ACHN (cell line): Measurements from ENCODE around the gene SYT9.

Experiments used
- DNase-seq: peaks from one replicate; pipeline ENCODE4 v3.0.0-alpha.2; 2015
- in situ Hi-C: cut with HindIII; loops from 2 replicates; pipeline ENCODE4 v1.10.0; 2017; ENCODE audit warnings: low sequenced_read_pairs, low pct_ligation_motif_present, low pct_unique_long_range_greater_than_20kb

The SYT9 gene, protein sequence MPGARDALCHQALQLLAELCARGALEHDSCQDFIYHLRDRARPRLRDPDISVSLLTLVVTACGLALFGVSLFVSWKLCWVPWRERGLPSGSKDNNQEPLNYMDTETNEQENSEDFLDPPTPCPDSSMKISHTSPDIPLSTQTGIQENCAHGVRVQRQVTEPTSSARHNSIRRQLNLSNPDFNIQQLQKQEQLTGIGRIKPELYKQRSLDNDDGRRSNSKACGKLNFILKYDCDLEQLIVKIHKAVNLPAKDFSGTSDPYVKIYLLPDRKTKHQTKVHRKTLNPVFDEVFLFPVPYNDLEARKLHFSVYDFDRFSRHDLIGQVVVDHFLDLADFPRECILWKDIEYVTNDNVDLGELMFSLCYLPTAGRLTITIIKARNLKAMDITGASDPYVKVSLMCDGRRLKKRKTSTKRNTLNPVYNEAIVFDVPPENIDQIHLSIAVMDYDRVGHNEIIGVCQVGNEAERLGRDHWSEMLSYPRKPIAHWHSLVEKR

DNA sequence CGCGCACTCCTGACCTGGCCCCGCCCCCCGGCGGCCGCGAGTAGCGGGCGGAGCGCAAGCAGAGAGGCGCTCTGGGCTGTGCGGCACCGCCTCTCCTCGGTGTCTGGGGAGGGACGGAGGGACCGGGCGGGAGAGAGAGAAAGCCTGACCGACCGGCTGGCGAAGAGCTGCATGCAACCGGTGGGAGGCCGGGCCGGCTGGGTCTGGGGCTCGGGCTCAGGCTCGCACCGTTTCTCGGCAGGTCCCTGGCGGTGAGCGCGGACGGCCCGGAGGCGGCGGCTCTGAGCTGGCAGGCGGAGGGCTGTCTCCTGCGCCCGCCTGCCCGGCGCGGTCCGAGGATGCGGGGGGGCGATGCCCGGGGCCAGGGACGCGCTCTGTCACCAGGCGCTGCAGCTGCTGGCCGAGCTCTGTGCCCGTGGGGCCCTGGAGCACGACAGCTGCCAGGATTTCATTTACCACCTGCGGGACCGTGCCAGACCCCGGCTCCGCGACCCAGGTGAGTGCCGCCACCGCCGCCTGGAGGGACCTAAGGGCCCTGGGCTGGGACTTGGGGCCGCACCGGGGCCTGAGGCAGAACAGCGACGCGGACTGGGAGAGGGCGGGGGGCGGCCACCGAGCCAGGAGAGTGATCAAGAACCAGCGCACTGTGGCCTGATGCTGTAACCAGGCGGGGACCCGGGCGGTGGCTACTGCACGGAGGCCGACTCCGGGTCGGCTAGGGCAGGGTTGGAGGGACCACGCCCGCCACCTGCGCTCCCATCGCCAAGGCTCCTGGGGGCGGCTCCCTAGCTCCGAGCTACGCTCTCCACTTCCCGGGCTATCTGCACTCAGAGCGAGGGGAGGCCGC, at the start of gene SYT9:
Gene SYT9, plus strand, starts transcription at position 69 of the 847 bp plus-strand sequence. Its CDS starts 283 bp downstream, at position 352.
- peak; percentile 8 for DNase-seq
- in situ Hi-C loops = no loop called here

DNA sequence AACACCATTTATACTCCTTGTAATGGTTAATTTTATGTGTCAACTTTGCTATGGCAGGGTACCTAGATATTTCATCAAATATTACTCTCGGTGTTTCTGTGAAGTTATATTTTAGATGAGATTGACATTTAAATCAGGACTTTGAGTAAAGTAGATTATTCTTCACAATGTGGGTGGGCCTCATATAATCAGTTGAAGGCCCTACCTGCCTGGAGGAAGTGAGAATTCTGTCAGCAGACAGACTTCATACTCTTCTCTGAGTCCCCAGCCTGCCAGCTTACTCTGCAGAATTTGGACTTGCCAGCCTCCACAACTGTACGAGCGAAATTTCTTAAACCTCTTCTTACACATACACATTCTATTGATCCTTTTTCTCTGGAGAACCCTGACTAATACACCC, 49.3 kb upstream of the SYT9 start:
- no peak for DNase-seq
- in situ Hi-C loops = no loop called here

DNA sequence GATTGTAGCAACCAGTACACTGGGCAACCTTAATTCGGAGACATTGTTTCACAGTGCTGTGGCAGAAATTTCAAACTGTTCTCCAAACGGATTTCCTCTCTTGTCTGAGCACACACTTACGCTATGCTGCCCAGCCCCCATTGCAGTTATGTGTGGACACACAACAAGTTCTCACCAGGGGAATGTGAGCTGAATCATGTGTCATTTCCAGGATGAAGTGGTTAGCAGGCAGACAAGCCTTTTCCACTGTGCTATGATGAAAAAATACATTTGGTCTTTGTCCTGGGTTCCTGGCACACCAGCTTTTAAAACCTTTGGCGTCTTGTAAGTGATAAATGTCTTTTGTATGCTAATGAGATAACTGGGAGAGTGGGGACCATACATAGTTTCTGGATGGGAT, 46.9 kb upstream of the SYT9 start:
- in situ Hi-C loops = no loop called here
- no peak for DNase-seq

DNA sequence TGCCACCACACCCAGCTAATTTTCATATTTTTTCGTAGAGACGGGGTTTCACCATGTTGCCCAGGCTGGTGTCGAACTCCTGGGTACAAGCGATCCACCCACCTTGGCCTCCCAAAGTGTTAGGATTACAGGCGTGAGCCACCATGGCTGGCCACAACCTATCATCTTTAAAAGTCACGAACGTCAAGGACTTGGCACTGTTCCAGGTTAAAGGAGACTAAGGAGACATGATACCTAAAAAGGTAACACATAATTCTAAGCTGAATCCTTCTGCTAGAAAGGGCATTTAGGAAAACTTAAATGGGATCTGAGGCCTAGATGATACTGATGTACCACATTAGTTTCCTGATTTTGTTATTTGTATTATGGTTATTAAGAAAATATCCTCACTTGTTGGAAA, 43.3 kb upstream of the SYT9 start:
- in situ Hi-C loops = no loop called here
- DNase-seq = no peak

DNA sequence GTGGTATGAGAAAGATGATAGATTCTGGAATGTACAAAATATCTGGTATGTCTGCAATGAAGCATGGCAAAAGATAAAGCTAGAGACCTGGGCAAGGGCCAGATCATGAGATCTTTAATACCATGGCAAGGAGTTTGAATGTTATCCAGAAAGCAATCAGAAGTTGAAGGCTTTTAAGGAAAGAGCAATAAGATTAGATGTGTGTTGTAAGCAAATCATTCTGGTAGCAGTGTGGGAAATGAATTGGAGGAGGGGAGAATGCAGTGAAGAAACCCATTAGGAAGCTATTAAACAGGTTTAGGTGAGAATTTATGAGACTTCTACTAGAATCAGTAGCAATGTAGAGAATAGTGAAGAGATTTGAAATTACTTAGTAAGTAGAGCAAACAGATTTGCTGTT, 32.2 kb upstream of the SYT9 start:
- in situ Hi-C loops = no loop called here

DNA sequence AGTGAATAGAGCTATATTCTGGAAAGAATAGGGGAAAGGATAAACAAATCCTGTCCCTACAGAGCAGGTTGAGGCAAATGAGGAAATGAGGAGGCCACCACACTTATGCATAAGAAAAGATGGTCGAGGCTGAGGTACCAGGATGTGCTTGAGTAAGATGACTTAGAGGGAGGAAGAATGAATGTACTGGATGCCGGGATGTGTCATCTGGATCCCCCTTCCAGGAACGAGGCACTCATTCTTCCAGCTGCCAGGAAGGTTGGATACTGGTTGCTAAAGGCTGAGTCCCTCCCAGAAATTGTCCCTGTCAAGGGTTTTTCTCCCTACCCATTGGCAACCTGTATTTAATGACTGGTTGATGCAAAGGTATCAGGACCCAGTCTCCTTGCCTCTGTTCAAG, 31.1 kb upstream of the SYT9 start:
- in situ Hi-C loops = no loop called here
- DNase-seq = no peak

More for the DNA sequence above, 32.2 kb upstream of the SYT9 start:
- no peak for DNase-seq

DNA sequence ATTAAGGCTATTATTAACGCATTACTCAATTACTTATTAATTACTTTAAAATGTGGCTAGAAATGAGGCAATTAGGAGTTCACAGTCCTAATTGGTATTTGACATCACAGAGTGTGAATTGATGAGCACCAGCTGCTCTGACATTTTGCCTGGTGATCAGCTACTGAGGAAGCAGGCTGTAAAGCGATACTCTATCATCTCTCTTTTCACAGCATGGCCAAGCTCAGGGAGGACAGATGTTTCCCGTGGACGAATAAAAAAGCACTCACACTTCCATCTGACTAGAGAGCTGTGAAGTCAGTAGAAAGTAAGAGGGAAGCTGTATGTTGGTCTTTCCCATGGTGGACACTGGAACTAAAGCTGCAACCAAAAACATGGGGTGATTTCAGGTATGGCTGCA, 29.1 kb upstream of the SYT9 start:
- DNase-seq = no peak
- in situ Hi-C loops = no loop called here

DNA sequence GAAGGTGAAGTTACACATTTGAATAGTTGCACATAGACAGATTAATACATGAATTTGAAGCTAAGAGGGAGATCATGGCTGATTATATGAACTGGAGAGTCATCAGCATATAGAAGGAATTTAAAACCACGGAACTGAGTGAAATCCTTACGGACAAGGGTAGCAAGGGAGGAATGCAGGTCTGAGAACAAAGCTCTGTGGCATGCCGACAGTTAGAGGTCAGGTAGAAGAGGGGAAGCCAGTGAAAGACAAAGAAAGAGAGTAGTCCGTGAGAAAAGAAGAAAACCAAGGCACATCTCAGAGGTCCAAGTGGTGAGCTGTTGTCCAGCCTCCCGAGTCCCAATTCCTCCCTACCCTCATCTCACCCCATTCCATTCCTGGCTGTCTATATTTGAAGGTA, 11.8 kb upstream of the SYT9 start:
- DNase-seq = no peak
- in situ Hi-C loops = no loop called here

DNA sequence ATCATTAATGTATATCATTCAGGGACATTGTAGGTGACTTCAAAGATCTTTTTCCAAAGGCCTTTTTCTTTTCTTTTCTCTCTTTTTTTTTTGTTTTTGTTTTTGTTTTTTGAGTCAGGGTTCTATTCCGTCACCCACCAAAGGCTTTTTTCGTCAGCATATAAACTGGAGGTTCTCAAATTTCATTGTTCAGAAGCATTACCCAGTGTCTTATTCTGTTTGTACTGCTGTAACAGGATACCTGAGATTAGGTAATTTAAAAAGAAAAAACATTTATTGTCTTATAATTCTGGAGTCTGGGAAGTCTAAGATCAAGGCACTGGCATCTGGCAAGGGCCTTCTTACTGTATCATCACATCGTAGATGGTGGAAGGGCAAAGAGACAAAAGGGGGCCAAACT, 6.4 kb upstream of the SYT9 start:
- in situ Hi-C loops = no loop called here
- no peak for DNase-seq

DNA sequence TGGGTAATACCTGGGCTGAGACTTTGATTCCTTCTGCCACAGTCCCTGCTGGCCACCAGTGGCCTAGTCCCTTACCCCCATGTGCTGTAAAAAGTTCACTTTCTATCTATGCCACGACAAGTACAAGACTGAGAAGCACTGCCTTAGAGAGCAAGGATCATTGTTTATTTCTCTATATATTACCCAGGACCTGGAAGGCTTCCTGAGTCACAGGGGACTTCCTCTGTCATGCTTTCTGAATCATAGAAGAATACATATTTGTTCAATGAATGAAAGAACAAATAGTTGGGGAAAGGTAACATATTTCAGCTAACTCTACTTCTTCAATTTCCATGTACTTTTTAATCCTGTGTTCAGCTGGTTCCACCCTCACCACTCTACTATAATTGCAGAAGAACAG, 5.5 kb upstream of the SYT9 start:
- in situ Hi-C loops = no loop called here
- no peak for DNase-seq

DNA sequence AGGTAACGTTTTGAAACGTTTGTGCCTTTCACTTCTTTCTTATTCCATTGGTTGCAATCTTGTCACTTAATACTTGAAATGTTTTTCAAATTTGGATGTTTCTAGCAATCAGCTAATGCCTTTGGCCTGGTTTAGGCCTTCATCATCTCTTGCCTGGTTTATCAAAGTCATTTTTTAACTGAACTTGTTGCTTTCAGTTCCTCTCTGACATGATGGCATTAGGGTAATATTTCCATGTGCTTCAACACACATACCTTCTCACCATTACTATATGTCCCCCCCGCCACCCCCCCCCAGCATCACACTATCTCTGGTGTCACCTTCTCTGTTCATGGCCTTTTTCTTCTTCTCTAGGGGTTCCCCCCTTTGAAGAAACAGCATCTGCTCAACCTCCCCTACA, 1.5 kb upstream of the SYT9 start:
- in situ Hi-C loops = no loop called here
- DNase-seq = no peak

DNA sequence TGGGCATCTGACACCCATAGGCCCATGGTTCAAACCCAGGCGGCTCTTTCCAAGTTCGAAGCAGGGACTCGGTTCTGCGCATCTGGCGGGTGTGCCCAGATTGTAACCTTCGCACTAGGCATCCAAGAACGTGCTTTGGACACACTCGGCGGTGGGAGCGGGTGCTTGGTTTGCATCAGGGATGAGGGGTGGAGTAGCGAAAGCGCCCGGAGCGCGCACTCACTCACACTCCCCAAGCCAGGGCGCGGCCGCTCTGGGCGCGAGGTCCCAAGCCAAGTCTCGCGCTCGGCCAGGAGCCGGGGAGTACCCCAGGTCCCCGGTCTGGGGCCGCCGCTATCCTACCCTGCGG, 243 bp upstream of the SYT9 start:
- DNase-seq = no peak
- in situ Hi-C loops = no loop called here

DNA sequence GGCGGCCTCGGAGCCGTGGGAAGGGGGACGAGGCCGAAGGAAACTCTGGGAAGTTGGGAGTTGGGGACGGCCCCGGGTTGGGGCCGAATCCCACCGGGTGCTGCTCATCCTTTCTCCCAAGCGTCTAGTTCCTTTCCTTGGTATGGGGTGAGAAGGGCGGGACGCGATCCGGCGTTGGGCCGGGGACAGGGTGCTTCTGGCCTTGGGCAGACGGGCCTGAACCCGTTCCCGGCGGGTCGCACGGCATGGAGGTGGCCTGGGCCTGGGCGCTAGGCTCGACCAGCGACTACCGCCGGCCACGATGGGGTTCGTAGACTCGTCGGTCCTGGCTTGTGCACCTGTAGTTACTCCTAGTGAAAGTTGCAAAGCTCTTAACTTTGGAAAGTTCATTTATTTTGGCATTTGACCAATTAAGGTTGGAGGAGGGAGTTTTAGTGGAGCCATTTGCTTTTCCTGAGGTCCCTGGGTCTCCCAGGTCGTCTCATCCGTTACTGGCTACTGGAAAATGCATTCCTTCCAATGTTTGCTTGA, 1.0 kb downstream of the SYT9 start:
- no peak for DNase-seq
- in situ Hi-C loops = no loop called here

DNA sequence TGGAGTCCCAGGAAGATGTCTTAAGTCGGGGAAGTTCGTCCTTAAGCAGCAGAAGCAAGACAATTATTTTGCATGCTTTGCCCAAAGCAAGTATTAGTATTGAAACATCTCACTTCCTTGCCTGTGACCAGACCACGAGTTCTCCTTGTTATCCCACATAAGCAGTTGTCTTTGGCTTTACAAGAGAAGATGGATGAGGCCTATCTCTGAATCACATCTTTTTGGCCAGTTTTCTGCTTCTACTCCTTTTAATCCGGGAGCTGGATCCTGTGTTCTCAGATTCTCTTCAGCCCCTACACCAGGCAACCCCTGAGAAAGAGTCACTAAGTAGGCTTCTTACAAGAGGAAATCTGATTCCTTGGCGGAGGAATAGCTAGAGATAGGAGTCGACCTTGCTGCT, 2.1 kb downstream of the SYT9 start:
- in situ Hi-C loops = no loop called here
- no peak for DNase-seq

DNA sequence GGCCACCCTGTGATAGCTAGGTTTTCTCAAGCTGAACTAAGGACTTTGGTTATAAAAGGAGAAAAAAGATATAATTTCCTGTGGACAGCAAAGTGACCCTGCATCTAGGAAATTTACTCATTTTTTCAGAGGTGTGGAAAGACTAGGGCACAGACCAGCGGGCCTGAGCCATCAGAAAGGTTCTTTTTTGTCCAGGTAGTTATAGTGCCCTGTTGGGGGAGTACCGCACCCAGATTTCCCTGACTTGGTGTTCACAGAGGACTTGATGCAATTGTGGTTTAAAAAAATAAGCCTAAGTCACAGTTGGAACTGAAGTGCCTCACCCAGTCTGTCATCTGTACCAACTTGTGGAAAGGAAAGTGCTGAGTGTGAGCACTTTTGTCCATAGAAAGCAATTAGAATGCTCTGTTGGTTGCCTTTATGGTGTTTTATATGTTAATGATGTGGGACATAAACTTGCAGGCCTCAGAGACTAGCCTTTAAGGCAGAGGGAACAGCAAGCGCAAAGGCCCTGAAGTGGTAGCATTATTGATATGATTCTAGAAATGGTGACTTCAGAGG, 3.1 kb downstream of the SYT9 start:
- DNase-seq = no peak
- in situ Hi-C loops = no loop called here

DNA sequence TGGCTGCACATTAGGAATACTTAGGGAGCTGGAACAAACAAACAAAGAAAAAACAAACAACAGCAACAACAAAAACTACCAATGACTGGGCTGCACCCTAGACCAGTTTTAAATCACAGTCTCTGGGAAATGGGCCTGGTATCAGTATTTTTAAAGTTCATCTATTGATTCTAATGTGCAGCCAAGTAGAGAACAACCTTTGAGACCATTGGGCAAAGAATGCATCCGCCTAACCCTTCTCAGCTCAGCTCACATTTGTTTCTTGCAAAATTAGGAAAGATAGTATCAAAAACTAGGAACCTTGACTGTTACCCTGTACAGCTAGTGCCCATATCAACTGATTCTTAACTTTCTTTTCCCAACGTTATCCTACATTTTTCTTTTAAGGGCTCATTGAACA, 5.2 kb downstream of the SYT9 start:
- DNase-seq = no peak
- in situ Hi-C loops = no loop called here

DNA sequence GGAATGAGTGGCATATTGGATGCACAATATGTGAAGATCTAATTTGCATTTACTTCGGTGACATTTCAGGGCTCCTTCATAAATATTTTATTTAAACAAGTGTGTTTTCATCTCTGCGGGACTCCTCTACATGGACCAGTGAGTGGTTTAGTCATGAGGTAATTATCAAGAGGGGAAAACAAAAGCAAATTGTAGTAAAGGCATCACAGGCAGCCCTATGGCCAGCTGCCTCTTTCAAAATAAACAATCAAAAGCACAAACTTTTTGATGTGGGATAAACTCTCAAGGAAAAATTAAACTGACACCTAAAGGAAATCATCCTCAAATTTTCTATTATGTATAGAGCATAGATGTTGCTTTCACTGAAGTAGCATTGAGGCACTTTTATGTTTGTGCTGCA, 6.0 kb downstream of the SYT9 start:
- in situ Hi-C loops = no loop called here
- DNase-seq = no peak

DNA sequence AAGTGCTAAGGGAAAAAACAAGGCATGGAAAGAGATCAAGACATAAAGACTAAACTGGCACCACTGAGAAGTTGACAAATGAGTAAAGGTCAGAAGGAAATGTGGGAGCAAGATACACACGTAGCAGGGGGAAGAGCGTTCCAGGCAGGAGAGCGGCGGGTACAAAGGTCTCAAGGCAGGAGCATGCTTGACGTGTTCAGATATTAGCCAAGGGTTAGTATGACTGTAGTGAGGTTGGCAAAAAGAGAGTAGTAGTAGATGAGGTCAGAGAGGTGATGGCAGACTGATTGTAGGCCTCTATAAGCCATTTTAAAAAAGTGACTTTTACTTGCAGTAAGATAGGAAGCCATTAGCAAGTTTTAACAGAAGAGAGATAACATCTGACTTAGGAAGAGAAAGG, 9.9 kb downstream of the SYT9 start:
- no peak for DNase-seq
- in situ Hi-C loops = no loop called here

DNA sequence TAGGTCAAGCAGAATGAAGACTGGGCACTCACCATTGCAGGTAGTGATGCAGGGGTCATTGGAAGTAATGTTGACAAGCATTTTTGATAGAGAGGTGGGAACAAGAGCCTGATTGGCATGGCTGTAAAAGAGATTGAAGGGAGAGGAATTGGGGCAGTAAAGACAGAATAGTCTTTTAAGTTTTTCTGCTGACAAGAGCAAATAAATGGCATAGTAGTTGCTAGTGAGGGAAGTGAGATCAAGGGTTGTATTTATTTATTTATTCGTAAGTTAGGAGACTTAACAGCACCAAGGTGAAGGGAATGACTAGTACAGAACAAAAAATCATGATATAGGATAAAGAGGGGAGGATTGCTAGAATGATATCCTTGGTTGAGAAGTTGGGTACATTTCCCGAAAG, 11.0 kb downstream of the SYT9 start:
- in situ Hi-C loops = no loop called here

More for the DNA sequence above, 11.0 kb downstream of the SYT9 start:
- DNase-seq = no peak
